ENCODE data around the gene RHAG. TPM values are rescaled to one million over a fixed set of nuclear protein-coding genes. Genes with fewer than 3 reads are reported as not detected.

The RHAG gene
- total and polyA plus RNA-seq, 2 of the 8 experiments (the other 6 are each of a cell fraction or from before 2014, with no cell fraction given): not detected

- TF ChIP-seq KDM1A (IDR thresholded peaks at IDR 0.05; ENCODE audit: borderline replicate concordance, low read length): no peak
- no peak for TF ChIP-seq POU5F1 (IDR thresholded peaks at IDR 0.05; ENCODE audit: low read depth, low read length)
- TF ChIP-seq POLR2A (IDR thresholded peaks at IDR 0.05; ENCODE audit: control extremely low read depth in 1 of 2, low read depth in 2 of 2, low read length in 2 of 2): no peak
- TF ChIP-seq CHD7 (IDR thresholded peaks at IDR 0.05; ENCODE audit: insufficient replicate concordance, low read length): peak; percentile 97
- no peak for TF ChIP-seq RNF2 (IDR thresholded peaks at IDR 0.05; ENCODE audit: borderline replicate concordance, low read depth, low read length, missing control alignments, poor library complexity, severe bottlenecking)
- no peak for TF ChIP-seq BACH1 (IDR thresholded peaks at IDR 0.05; ENCODE audit: low read length)
- no peak for TF ChIP-seq SAP30 (IDR thresholded peaks at IDR 0.05; ENCODE audit: insufficient read depth, insufficient replicate concordance, low read length)
- no peak for TF ChIP-seq SRF (IDR thresholded peaks at IDR 0.05; ENCODE audit: low read depth, low read length)
- no peak for TF ChIP-seq USF2 (IDR thresholded peaks at IDR 0.05; ENCODE audit: low read length)
- no peak for TF ChIP-seq TAF7 (optimal IDR thresholded peaks at IDR 0.05; ENCODE audit: borderline replicate concordance, low read depth, low read length)
Measured at GRCh38 chr6:49607391-49607982, 29.2 kb downstream of the RHAG start (continued).
